ENCODE data around the gene GRK4.
"Not testable (repeated sequence)": the region's sequence is repeated elsewhere in the genome, so short reads cannot be mapped to it uniquely, and the experiment has no call there.

Gene GRK4

GRCh38 chr4:2930758-2931511 lies 32.4 kb upstream of the GRK4 start:
- DNase-seq (ENCODE audit: low spot score), result no peak

- DNase-seq (ENCODE audit: low spot score), result no peak
Measured at GRCh38 chr4:2931512-2932301, 31.7 kb upstream of the GRK4 start.

GRCh38 chr4:2932321-2932950 lies 30.9 kb upstream of the GRK4 start:
- DNase-seq (ENCODE audit: low spot score), result no peak

- no peak for DNase-seq (ENCODE audit: low spot score)
Measured at GRCh38 chr4:2932951-2933565, 30.3 kb upstream of the GRK4 start.

- DNase-seq (ENCODE audit: low spot score), result peak; percentile 59
Measured at GRCh38 chr4:2933566-2934076, 29.8 kb upstream of the GRK4 start.

- peak; percentile 67 for DNase-seq (ENCODE audit: low spot score)
Measured at GRCh38 chr4:2934077-2934812, 29.1 kb upstream of the GRK4 start.

GRCh38 chr4:2934813-2935761 lies 28.3 kb upstream of the GRK4 start:
- peak; percentile 96 for DNase-seq (ENCODE audit: low spot score)

GRCh38 chr4:2935762-2936743 lies 27.3 kb upstream of the GRK4 start:
- no peak for DNase-seq (ENCODE audit: low spot score)

GRCh38 chr4:2936773-2937145 lies 26.6 kb upstream of the GRK4 start:
- DNase-seq (ENCODE audit: low spot score), result no peak

- no peak for DNase-seq (ENCODE audit: low spot score)
Measured at GRCh38 chr4:2937146-2937857, 26.1 kb upstream of the GRK4 start.

GRCh38 chr4:2937986-2938385 lies 25.4 kb upstream of the GRK4 start:
- DNase-seq (ENCODE audit: low spot score), result no peak

GRCh38 chr4:2938411-2938810 lies 25.0 kb upstream of the GRK4 start:
- DNase-seq (ENCODE audit: low spot score), result not testable (repeated sequence)

- DNase-seq (ENCODE audit: low spot score), result no peak
Measured at GRCh38 chr4:2938906-2939305, 24.5 kb upstream of the GRK4 start.

- DNase-seq (ENCODE audit: low spot score), result no peak
Measured at GRCh38 chr4:2939383-2940243, 23.8 kb upstream of the GRK4 start.

- DNase-seq (ENCODE audit: low spot score), result no peak
Measured at GRCh38 chr4:2940267-2941137, 22.9 kb upstream of the GRK4 start.

Data from ecto neural progenitor cell (in vitro differentiated cells).